ENCODE results near the gene PEX5L. TPM values are rescaled to one million over a fixed set of nuclear protein-coding genes. Genes with fewer than 3 reads are reported as not detected.

PEX5L gene
- total and polyA plus RNA-seq, 8 donors = 0.08 to 2.4 TPM; not detected in 6

GRCh38 chr3:179898024-179898423 lies 138.7 kb downstream of the PEX5L start:
- intact Hi-C loops (cut with DNase I; ENCODE audit: low total_unique reads) = no loop called here
- H3K4me3 ChIP-seq = no peak overlapping the region
- 3 to 8% (median 7%) methylated on average over 2 of the region's 2 CpGs for WGBS, 5 donors

GRCh38 chr3:179897231-179897630 lies 139.5 kb downstream of the PEX5L start:
- Histone ChIP-seq H3K9me3 (no peaks in the 10 kb centered on the region), H3K4me1 (peaks cover 0 to 8% (median 2%) of the 10 kb centered on the region in 4 donors), H3K4me3 (no peak overlapping the region), H3K27ac (no peak overlapping the region), H3K27me3 (no peaks in the 10 kb centered on the region), H3K36me3 (no peaks in the 10 kb centered on the region)
- intact Hi-C loops (cut with DNase I; ENCODE audit: low total_unique reads) = no loop called here
- WGBS, 5 donors = 71 to 85% (median 78%) methylated on average over 4 of the region's 4 CpGs
- DNase-seq = no peak
- no peak for TF ChIP-seq POLR2A (IDR thresholded peaks at IDR 0.05)
- TF ChIP-seq CTCF (IDR thresholded peaks at IDR 0.05) = no peak
- no peak for TF ChIP-seq POLR2AphosphoS5 (IDR thresholded peaks at IDR 0.05)
- no peak for TF ChIP-seq EP300 (IDR thresholded peaks at IDR 0.05)

More at GRCh38 chr3:179898024-179898423, 138.7 kb downstream of the PEX5L start:
- Histone ChIP-seq H3K27me3 (no peaks in the 10 kb centered on the region), H3K9me3 (no peaks in the 10 kb centered on the region), H3K36me3 (no peaks in the 10 kb centered on the region), H3K4me1 (peaks cover 0 to 8% (median 2%) of the 10 kb centered on the region in 4 donors), H3K27ac (no peak overlapping the region)
- DNase-seq = peak in 1 of 2 donors; percentile 77
- TF ChIP-seq POLR2A (IDR thresholded peaks at IDR 0.05) (no peak), CTCF (IDR thresholded peaks at IDR 0.05) (no peak), EP300 (IDR thresholded peaks at IDR 0.05) (no peak), POLR2AphosphoS5 (IDR thresholded peaks at IDR 0.05) (no peak)

GRCh38 chr3:179896507-179896906 lies 140.2 kb downstream of the PEX5L start:
- H3K27ac ChIP-seq = no peak overlapping the region
- no peaks in the 10 kb centered on the region for H3K27me3 ChIP-seq
- no peaks in the 10 kb centered on the region for H3K9me3 ChIP-seq
- TF ChIP-seq POLR2A (IDR thresholded peaks at IDR 0.05) (no peak), EP300 (IDR thresholded peaks at IDR 0.05) (no peak), POLR2AphosphoS5 (IDR thresholded peaks at IDR 0.05) (no peak), CTCF (IDR thresholded peaks at IDR 0.05) (no peak)
- no peaks in the 10 kb centered on the region for H3K36me3 ChIP-seq
- 25 to 50% (median 38%) methylated on average over 2 of the region's 2 CpGs for WGBS, 5 donors
- intact Hi-C loops (cut with DNase I; ENCODE audit: low total_unique reads) = no loop called here
- no peak for DNase-seq
- peaks cover 0 to 8% (median 2%) of the 10 kb centered on the region in 4 donors for H3K4me1 ChIP-seq
- H3K4me3 ChIP-seq = no peak overlapping the region

- intact Hi-C loops (cut with DNase I; ENCODE audit: low total_unique reads) = no loop called here
Observed at GRCh38 chr3:179895330-179895729, 141.4 kb downstream of the PEX5L start.

More at GRCh38 chr3:179895330-179895729, 141.4 kb downstream of the PEX5L start:
- TF ChIP-seq EP300 (IDR thresholded peaks at IDR 0.05) = no peak
- TF ChIP-seq POLR2AphosphoS5 (IDR thresholded peaks at IDR 0.05) = no peak
- no peak for TF ChIP-seq CTCF (IDR thresholded peaks at IDR 0.05)
- no peak for TF ChIP-seq POLR2A (IDR thresholded peaks at IDR 0.05)
- Histone ChIP-seq H3K27ac (no peak overlapping the region), H3K9me3 (no peaks in the 10 kb centered on the region), H3K4me1 (peaks cover 0 to 8% (median 2%) of the 10 kb centered on the region in 4 donors), H3K36me3 (no peaks in the 10 kb centered on the region), H3K4me3 (no peak overlapping the region), H3K27me3 (no peaks in the 10 kb centered on the region)
- no peak for DNase-seq

Measured in stomach (tissue), 9 donors.